Measurements from ENCODE around the gene NHSL1. TPM values are rescaled to one million over a fixed set of nuclear protein-coding genes. Genes with fewer than 3 reads are reported as not detected.

Gene NHSL1
- total RNA-seq, 2 donors from 2014 or later: 16.3 to 17.5 TPM

GRCh38 chr6:138415125-138415524, 84.2 kb downstream of the NHSL1 start:
- Histone ChIP-seq H3K4me3 (ENCODE audit: low read length) (no peak overlapping the region), H3K27ac (ENCODE audit: low read depth, low read length) (no peak overlapping the region), H3K4me1 (ENCODE audit: control insufficient read depth, insufficient read depth, low read length) (peaks cover 17% of the 10 kb centered on the region), H3K36me3 (ENCODE audit: control insufficient read depth, insufficient read depth, low read length) (peaks cover 46% of the 10 kb centered on the region), H3K27me3 (ENCODE audit: control insufficient read depth, insufficient read depth, low read length, poor library complexity, severe bottlenecking) (no peaks in the 10 kb centered on the region), H3K9me3 (ENCODE audit: control insufficient read depth, low read length) (no peaks in the 10 kb centered on the region), H3K9ac (ENCODE audit: extremely low read depth, low read length, poor library complexity, severe bottlenecking) (no peak overlapping the region)
- TF ChIP-seq CTCF (conservative IDR thresholded peaks at IDR 0.05): no peak
- Mint-ChIP-seq H3K27me3 (ENCODE audit: insufficient read depth) (no peaks in the 10 kb centered on the region), H3K9me3 (no peaks in the 10 kb centered on the region), H3K27ac (no peak overlapping the region), H3K4me3 (no peak overlapping the region), H3K4me1 (peaks cover 23% of the 10 kb centered on the region), H3K36me3 (ENCODE audit: low read depth) (peaks cover 59% of the 10 kb centered on the region)
- no peak for DNase-seq
- 91 to 94% methylated on average over 5 of the region's 5 CpGs for WGBS, 2 experiments (ENCODE audit: insufficient coverage in 1 of 2, insufficient read length in 1 of 2)

GRCh38 chr6:138410972-138411880, 88.1 kb downstream of the NHSL1 start:
- H3K4me1 Mint-ChIP-seq: peaks cover 8% of the 10 kb centered on the region
- H3K4me1 ChIP-seq (ENCODE audit: control insufficient read depth, insufficient read depth, low read length): peaks cover 6% of the 10 kb centered on the region
- no peak overlapping the region for H3K27ac ChIP-seq (ENCODE audit: low read depth, low read length)
- H3K36me3 ChIP-seq (ENCODE audit: control insufficient read depth, insufficient read depth, low read length): peaks cover 82% of the 10 kb centered on the region
- H3K9ac ChIP-seq (ENCODE audit: extremely low read depth, low read length, poor library complexity, severe bottlenecking): no peak overlapping the region
- no peak for TF ChIP-seq CTCF (conservative IDR thresholded peaks at IDR 0.05)
- no peak overlapping the region for H3K4me3 ChIP-seq (ENCODE audit: low read length)
- H3K9me3 ChIP-seq (ENCODE audit: control insufficient read depth, low read length): no peaks in the 10 kb centered on the region
- peaks cover 74% of the 10 kb centered on the region for H3K36me3 Mint-ChIP-seq (ENCODE audit: low read depth)
- no peaks in the 10 kb centered on the region for H3K27me3 ChIP-seq (ENCODE audit: control insufficient read depth, insufficient read depth, low read length, poor library complexity, severe bottlenecking)
- no peak for DNase-seq
- 93 to 94% methylated on average over 3 to 6 of the region's 6 CpGs for WGBS, 2 experiments (ENCODE audit: insufficient coverage in 1 of 2, insufficient read length in 1 of 2)
- no peak overlapping the region for H3K27ac Mint-ChIP-seq
- H3K27me3 Mint-ChIP-seq (ENCODE audit: insufficient read depth): no peaks in the 10 kb centered on the region
- no peaks in the 10 kb centered on the region for H3K9me3 Mint-ChIP-seq
- H3K4me3 Mint-ChIP-seq: no peak overlapping the region

- H3K27ac Mint-ChIP-seq: no peak overlapping the region
- Histone ChIP-seq H3K4me3 (ENCODE audit: low read length) (no peak overlapping the region), H3K9me3 (ENCODE audit: control insufficient read depth, low read length) (no peaks in the 10 kb centered on the region), H3K9ac (ENCODE audit: extremely low read depth, low read length, poor library complexity, severe bottlenecking) (no peak overlapping the region), H3K4me1 (ENCODE audit: control insufficient read depth, insufficient read depth, low read length) (no peaks in the 10 kb centered on the region), H3K27me3 (ENCODE audit: control insufficient read depth, insufficient read depth, low read length, poor library complexity, severe bottlenecking) (no peaks in the 10 kb centered on the region), H3K27ac (ENCODE audit: low read depth, low read length) (no peak overlapping the region), H3K36me3 (ENCODE audit: control insufficient read depth, insufficient read depth, low read length) (peaks cover 89% of the 10 kb centered on the region)
- H3K4me3 Mint-ChIP-seq: no peak overlapping the region
- no peaks in the 10 kb centered on the region for H3K9me3 Mint-ChIP-seq
- TF ChIP-seq CTCF (conservative IDR thresholded peaks at IDR 0.05): no peak
- 89 to 94% methylated on average over 2 to 8 of the region's 8 CpGs for WGBS, 2 experiments (ENCODE audit: insufficient coverage in 1 of 2, insufficient read length in 1 of 2)
- H3K36me3 Mint-ChIP-seq (ENCODE audit: low read depth): peaks cover 78% of the 10 kb centered on the region
- no peak for DNase-seq
- H3K27me3 Mint-ChIP-seq (ENCODE audit: insufficient read depth): no peaks in the 10 kb centered on the region
- H3K4me1 Mint-ChIP-seq: peaks cover 7% of the 10 kb centered on the region
Observed at GRCh38 chr6:138410048-138410735, 89.1 kb downstream of the NHSL1 start.
